Erythroblast (primary cell): ENCODE results near the gene ATF6.

Source experiments
- GATA1 ChIP-seq: IDR thresholded peaks from 2 replicates; pipeline ENCODE4 v1.6.1; 2011; ENCODE audit warnings: low read depth, mild to moderate bottlenecking, control low read depth, low read length, moderate library complexity
- POLR2A ChIP-seq: IDR thresholded peaks from 2 replicates; pipeline ENCODE4 v1.6.1; 2011; ENCODE audit warnings: mild to moderate bottlenecking, low read length

DNA sequence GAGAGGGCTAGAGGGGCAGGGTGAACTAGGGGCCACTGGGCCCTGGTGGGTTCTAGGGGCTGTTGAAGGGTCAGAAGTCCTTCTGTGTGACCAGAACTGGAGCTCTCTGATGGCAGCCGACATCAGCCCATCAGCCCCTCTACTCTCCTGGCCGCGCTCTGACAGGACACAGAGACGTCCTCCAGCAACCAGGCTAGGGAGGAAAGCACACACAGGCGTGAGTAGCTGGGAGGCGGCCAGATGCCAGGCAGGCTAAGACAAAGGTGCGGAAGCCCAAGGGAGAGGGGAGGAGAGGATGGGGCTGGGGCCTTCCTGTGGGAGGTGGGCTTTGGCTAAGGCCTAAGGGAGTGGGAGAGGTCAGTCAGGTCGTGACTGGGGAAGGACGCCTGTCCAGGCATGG lies 206.7 kb downstream of the ATF6 start:
- TF ChIP-seq POLR2A: no peak
- no peak for TF ChIP-seq GATA1
